GM19099 (cell line): ENCODE data around the gene CDH13.

Experiments used
- POLR2A ChIP-seq: IDR thresholded peaks from 3 replicates; pipeline ENCODE4 v1.6.1; 2011; ENCODE audit warnings: low read depth; ENCODE audit not compliant: insufficient read length; ENCODE audit errors: extremely low read depth

The CDH13 gene

DNA sequence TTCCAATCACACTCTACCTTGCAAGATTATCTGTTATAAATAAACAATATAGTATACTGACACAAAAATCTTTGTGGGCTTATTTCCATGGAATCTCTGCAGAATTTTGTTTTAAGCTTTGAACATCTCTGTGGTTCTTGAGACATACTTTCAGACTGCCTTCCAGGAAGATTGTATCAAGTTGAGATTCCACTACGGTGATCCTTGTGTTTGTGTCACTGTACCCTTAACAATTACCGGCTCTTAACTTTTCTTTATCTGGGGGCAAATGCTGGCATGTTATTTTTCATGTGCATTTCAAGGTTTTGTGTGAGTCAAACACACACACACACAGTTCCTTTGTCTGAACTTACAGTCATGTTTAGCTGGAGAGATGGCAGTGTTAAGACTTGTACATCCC lies 708.3 kb downstream of the CDH13 start:
- no peak for TF ChIP-seq POLR2A

DNA sequence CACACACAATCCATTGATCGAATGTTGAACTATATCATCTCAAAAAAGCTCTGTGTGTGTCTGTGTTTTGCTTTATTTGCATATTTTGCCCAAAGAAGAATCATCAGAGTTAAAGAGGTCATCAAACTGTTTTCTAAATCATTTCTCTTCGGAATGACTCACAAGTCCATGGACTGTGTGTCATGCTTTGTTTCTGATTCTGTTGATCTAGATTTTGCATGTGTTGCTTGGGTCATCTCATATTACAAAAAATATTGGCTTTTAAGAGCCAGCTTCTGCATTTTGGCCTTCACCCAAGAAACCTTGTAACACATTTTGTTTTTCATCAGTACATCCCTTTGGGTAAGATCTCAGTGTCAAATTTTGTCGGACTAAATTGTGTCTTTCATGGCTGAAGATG lies 709.8 kb downstream of the CDH13 start:
- TF ChIP-seq POLR2A, result no peak

DNA sequence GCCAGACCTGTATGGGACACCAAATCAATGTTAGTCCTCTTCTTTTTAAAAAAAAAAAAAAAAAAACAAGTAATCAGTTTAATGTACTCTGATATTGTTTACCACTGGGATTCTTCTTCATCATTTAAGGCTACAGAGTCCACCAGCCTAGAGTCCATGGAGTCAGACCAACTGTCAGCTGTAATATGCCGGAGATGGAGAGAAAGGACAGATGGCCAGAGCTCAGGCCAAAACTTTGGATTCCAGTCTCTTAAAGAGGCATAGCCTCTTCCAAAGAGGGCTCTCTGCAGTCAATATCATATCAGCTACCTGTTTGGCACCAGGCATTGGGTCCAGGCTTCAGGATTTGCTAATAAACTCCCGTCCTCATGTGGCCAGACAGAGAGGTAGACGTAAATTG lies 711.4 kb downstream of the CDH13 start:
- TF ChIP-seq POLR2A, result no peak

DNA sequence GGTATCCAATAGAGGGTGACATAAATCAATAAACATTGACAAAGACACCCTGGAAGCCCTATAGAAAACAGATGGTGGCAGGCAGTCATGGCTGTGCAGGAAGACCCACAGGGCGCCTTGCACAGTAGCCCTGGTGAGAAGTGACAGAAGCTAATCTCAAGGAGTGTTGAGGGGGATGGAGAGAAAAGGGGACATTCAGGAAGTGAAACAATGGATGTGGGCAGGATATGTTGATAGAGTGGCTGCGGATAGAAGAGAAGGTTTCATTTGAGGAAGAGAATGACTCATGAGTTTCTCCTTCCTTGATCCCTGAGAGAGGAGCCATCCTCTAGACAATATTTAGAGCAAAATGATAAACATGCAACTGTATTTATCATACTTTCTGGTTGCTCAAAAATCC lies 712.2 kb downstream of the CDH13 start:
- TF ChIP-seq POLR2A, result no peak

DNA sequence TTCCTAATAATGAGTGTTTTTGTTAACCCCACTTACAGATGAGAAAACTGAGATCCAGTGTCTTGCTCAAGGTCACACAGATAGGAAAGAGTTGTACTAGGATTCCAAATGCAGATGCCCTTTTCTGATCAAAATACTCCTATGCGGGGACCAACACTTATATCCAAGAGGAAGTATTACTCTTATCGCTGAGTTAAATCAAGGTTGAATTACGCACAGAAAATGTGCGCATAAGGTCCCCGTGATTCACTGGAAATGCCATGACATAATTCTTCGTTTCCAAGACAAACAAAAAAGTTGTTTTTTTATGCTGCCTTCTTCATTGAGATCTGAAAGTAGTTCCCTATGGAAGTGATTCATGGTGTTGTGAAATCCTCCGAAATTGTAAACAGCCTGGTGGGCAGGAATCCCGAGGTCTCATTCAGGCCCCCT lies 717.2 kb downstream of the CDH13 start:
- TF ChIP-seq POLR2A, result no peak

DNA sequence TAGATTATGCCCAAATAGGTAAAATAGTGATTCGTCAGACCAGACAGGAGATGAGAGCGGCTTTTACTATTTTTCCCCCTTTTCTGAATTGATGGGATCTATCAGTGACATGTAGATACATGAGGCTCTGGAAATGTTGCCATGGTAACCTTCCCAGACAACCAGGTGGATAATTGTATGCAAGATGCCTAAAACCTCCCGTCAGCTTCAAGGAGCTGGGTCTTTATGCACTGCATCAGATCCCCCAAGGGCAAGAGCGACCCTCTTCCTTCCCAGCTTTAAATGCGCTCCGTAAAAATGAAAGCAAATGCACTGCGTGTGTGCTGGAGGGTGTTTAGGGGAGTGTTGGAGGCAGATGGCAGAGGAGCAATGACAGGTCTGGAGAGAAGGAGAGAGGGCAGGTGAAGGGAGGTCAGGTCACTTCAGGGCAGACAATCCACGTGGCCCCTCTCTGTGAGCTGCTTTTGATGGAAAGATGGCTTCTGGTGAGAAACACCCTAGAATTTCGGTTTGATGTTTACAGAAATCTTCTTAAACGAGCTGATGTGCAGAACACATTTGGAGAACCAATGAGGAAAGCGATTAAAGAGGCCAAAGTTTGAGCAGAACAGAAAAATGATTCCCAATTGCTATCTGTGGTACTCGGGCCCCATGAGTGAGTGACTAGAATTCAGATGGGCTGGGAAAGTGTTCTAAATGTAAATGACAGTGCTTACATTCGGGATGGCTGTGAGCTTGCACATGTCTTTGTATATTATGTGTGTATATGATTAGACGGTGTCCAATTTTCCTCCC lies 719.3 kb downstream of the CDH13 start:
- TF ChIP-seq POLR2A, result no peak

DNA sequence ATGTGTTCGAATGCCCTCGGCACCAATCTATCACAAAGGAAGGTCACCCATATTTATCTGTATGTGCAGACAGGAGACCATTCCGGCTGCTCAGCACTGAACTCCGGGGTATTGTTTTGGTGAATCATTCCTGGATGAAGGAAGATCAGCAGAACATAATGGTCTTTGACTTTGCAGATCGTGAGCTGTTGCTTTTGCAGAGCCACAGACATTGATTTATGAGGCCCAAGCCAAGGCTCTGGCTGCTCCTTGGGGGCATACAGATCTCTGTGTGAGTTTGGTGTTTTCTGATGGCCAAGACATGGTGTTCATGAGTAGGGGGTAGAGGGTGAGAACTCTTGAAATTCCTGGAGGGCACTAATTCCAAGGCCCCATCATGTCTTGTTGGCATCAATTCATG lies 722.2 kb downstream of the CDH13 start:
- no peak for TF ChIP-seq POLR2A

DNA sequence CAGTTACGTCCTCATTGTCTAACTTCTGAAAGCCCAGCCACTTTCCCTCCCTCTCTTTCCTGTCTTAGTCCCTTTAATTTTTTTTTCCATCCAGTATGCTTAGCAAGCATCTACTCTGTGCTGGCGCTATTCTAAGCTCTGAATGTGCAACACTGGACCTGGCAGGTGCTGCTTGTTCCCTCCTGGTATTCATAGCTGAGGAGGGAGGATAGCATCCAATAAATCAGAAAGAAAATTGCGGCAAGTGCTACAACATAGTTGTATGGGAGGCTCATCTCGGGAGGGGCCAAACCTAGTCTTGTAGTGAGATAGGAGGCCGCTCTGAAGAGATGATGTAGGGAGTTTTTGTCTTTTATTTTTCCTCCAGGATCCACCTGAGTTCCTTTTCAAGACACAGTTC lies 723.7 kb downstream of the CDH13 start:
- no peak for TF ChIP-seq POLR2A

DNA sequence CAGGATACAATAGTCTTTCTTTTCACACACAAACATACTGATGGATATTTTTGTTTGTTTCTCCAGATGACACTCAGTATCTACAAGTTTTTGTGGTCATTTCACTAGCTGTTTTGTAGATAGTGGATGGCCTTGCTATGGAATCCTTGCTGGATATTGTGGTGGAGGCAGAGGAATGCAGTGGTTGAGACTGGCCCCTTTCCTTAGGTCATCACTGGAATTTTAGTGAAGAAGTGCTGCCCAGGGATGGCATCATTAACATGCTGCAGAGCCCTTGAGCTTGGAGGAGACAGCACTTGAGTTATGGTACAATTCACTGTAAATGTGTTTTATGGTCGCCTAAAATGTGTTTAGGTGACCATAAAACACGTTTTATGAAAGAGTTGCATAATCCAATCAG lies 725.1 kb downstream of the CDH13 start:
- no peak for TF ChIP-seq POLR2A

DNA sequence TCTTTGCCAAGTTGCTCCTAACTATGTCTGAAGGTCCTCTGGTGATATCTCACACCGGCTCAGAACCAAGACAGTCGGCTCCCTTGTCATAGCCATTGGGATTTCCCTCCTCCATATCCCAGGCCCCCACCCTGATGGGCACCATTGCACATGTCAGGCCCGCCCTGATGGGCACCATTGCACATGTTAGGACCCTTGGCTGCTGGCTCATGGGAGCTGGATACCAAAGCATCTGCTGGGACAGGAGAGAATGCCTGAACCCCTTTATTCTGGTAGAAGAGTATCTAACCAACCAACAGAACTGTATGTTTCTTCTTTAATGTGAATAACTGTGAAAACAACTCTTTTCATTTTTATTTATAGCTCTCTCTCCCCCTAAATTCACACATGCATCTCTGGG lies 726.5 kb downstream of the CDH13 start:
- no peak for TF ChIP-seq POLR2A

DNA sequence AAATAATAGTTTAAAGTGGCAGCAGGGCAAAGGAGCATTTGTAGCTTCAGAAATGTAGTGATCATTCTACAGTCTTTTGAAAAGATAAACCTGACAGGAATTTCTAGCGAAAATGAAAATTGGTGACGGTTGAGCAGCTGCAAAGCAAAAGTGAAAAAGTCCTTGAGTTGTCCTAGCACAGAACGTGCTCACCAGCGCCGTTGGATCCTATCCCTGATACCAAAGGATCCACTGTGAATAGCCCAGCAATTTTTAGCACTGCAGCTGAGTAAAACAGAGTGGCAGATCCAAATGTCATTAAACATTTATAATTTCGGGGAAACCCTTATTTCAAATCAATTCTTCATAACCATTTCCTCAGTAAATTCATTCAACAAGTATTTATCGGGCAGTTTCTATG lies 727.2 kb downstream of the CDH13 start:
- no peak for TF ChIP-seq POLR2A

DNA sequence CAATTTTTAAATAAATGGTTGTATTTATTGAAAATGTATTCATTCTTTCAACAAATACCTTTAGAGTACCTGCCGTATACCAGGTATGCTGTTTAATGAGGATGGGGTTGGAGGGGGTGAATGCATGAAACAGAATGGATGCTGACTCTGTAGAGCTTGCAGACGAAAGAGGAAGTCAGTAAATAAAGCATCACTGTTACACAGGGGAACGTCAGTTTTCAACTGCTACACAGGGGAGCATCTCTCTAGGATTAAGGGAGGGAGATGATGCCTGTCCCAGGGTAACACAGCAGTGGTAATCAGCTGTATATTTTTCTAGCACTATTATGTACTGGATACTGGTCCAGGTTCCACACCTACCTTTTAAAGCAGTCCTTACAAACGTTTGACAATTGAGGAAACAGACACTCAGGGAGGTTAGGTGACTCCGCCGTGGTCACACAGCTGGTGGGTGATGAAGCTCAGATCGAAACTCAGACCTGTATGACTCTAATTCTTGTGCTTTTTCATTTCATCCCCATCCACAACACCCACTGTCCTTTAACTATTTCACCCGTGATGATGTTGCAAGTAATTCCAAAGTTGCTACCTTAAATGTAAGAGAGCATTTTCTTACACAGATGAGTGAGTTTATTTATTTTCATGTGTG lies 728.9 kb downstream of the CDH13 start:
- TF ChIP-seq POLR2A, result no peak

DNA sequence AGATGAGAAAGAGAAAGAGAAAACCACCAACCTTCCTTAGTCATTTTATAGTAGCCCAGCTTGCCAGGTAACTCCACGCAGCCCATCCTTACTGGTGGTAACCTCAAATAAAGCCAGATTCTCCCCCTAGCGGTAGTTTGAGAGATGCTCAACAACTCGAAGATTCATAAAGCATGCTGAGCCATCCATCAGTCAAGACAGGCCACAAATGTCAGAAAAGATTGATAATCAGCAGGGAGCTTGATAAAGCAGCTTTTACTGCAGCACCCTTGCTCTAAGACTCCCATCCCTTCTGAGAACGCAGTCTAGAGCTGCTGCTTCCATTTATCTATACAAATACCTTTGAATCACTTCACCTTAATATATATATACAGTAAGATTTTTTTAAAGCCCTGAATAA lies 729.5 kb downstream of the CDH13 start:
- TF ChIP-seq POLR2A, result no peak

DNA sequence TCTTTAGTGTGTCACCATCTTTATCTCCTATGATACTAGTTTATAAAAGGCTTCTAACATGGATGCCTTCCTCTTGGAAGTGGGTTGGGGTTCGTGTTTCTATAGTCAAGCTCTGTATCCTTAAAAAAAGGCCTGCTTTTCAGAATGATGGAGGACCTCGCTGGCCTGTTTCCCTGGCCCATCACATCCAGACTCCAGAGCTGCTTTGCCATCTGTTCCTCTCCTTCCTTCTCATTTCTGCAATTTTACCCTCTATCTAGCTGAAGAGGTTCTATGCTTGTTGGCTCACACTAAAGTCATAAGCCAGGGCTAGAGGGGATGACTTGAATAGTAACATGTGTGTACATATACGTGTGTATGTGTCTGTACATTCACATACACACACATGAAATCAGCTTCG lies 730.2 kb downstream of the CDH13 start:
- no peak for TF ChIP-seq POLR2A

DNA sequence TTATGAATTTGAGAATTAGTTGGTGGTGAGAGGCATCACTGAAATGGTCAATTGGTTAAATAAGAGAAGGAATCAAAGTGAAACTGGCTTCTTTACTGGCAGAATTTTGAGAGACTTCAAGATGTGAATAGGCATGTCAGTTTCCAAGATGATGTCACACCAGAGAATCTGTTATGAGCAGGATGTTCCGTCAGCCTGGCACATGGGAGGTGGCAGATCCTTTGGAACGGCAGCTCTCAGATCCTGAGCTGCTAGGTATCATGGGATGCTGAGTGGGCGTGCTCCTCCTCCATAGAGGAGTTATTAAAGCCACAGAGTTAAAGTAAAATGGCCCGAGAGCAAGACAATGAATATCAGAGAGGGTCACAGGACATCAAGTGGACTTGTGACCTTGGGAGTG lies 736.8 kb downstream of the CDH13 start:
- TF ChIP-seq POLR2A, result no peak

DNA sequence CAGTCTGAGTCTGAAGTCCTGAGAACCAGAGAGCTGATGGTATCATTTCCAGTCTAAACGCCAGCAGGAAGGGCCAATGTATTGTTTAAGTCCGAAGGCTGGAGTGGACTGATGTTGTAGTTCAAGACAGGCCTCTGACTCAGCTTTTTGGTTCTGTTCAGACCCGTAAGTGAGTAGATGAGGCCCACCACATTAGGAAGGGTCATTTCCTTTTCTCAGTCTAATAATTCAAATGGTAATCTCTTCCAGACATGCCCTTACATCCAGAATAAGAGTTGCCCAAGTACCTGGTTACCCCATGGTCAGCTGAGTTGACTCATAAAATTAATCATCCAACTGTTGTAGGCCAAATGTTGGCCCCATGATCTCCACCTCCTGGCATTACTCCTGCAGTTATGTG lies 738.4 kb downstream of the CDH13 start:
- TF ChIP-seq POLR2A, result no peak

DNA sequence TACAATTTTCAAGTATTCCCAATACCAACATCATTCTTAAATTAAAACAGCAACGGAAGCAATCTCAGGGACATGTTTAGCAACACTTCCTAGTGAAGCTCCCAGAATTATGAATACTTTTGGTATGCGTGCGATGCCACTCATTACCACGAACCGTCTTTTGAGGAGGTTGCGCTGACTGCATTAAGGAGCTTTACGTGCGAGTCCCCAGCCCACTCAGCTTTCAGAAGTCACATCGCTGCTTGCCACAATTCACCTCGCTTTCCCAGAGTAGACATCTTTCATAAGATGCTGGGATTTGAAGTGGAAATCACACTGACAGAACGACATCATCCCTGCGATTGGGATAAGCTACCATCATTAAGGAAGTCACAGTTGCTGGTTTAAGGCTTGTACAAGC lies 739.5 kb downstream of the CDH13 start:
- TF ChIP-seq POLR2A, result no peak

DNA sequence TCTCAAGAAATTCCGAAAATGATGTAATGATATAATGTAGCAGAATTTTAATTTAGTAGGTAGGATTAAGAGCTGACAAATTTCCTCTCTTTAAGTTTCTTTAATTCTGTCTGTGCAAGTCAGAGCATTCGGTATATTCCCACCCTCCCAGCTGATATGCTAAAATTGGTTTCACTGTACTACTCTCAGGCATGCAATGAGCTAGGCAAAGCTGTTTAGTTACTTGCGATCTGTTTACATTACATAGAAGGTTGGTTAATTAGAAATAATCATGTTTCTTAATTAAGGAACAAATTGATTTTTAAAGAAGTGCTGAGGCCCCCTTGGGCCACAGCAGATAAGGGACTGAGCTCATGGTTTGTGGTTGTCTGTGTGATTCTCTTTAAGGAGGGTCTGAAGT lies 748.2 kb downstream of the CDH13 start:
- TF ChIP-seq POLR2A, result no peak

DNA sequence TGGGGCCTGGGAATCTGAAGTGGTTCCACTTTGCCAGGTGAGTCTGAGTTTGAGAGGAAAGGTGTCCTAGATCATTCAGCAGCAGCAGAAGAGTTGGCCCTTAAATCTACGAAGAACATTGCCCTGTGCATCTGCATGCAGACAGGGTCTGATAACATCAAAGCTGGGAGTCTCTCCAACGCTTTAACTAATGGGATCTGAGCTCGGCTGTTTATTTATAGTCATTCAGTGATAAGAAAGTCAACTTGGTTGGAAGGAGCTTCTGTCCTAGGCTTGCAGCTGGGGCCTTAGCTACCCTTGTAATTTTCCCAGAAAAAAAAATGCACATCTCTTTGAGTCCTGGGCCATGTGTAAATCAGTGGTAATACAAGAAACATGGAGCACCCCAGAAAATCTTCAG lies 763.0 kb downstream of the CDH13 start:
- TF ChIP-seq POLR2A, result no peak
